GM18519 (cell line): ENCODE data around the gene FBN3.
"Not testable (repeated sequence)": the region's sequence is repeated elsewhere in the genome, so short reads cannot be mapped to it uniquely, and the experiment has no call there.

Experiments used
- ATAC-seq: cut with Tn5 transposase; IDR thresholded peaks from one replicate; pipeline ENCODE4 v1.9.1; 2021; ENCODE audit warnings: mild to moderate bottlenecking, moderate library complexity; ENCODE audit not compliant: unreplicated experiment, low FRiP score

FBN3 gene

DNA sequence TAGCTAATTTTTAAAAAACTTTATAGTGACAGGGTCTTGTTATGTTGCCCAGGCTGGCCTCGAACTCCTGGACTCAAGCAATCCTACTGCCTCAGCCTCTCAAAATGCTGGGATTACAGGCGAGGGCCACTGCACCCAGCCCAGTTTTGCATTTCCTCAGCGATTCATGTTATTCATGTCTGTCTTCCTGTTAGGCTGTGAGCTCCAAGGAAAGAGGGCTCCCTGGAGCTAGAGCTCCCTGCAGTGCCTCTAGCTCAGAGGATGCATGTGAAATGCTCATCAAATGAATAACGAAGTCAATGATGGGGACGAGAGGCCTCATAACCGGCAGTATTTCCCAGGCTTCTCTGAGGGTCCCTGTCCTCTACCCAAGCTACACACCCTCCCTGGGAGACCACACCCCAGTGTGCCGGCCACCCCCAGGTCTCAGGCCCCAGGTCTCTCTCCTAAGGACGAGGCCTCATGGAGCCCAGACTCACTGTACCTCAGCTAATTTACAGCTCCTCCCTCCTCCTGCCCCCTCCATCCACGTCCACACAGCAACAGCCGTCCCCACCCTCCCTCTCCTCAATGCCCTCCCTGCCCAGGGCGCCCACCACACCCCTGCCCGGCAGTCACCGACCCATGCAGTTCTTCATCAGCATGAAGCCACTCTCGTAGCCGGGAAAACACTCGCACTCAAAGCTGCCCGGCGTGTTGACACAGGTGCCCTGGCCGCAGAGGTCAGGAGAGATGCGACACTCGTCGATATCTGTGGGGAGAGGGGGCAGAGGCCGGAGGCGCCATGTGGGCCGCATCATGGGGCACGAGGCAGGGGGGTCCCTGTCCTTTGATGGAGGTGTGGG is 28.5 kb downstream of the FBN3 start:
- no peak for ATAC-seq

DNA sequence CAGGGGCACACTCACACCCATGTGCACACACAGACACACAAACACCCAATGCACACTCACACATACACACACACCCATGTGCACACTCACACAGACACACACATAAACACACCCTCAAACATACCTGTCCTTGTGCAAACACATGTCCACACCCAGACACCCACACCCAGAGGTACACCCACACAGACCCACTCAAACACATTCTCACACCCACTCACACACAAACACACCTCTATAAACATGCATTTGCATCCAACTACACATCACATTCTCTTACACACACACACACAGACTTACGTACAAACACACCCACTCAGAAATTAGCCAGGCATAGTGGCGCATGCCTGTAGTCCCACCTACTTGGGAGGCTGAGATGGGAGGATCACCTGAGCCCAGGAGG is 31.4 kb downstream of the FBN3 start:
- no peak for ATAC-seq

DNA sequence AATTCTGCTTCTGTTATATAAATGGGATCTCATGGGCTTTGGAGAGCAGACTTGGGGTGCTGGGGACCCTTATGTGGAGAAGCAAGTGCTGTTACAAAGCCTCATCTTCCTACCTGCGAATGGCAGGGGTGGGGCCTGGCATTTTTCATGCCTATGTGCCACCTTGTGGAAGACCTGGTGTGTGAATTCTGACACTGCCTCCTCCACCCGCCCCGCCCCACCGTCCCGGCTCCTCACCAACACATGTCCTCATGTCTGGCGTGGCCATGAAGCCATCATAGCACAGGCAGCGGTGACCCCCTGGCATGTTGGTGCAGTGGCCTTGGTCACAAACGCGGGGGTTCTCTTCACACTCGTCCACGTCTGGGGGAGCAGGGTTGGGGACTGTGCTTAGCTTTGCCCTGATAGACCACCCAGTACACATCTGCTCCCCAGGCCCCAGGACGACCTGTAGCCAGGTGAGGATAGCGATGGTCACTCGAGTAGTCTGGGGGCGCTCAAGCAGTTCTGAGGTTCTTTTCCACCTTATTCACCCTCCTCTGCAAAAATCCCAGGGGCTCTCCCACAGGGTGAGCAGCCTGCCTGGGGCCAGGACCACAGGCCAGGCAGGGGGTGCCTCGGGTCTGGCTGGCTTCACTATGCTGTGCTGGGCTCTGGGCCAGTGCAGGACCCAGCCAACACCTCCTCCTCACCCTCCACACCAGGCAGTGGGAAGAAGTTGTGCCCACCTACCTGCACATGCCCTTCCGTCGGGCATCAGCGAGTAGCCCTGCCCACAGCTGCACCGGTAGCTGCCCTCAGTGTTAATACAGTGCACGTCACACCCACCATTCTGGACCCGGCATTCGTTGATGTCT is 32.7 kb downstream of the FBN3 start:
- no peak for ATAC-seq

GRCh38 chr19:8115805-8116396 is 33.5 kb downstream of the FBN3 start:
- no peak for ATAC-seq

- ATAC-seq = no peak
These were observed 36.4 kb downstream of the FBN3 start for GRCh38 chr19:8113017-8113416.

DNA sequence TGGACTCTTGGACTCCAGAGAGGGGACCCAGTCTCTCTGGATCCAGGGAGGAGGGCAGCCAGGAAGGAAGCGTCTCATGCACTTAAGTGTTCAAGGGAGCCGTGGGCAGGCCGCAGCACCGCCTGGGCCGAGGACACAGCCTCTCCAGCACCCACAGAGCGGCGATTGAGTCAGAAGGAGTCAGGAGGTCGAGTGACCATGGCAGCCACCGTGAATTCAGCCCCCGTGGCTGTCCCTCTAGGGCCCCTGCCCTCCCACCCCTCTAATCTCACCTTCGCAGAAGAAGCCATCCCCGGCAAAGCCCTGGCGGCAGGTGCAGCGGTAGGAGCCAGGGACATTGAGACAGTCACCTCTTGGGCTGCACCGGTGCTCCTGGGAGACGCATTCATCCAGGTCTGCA is 38.0 kb downstream of the FBN3 start:
- ATAC-seq = no peak

- no peak for ATAC-seq
These were observed 38.5 kb downstream of the FBN3 start for GRCh38 chr19:8110931-8111330.

DNA sequence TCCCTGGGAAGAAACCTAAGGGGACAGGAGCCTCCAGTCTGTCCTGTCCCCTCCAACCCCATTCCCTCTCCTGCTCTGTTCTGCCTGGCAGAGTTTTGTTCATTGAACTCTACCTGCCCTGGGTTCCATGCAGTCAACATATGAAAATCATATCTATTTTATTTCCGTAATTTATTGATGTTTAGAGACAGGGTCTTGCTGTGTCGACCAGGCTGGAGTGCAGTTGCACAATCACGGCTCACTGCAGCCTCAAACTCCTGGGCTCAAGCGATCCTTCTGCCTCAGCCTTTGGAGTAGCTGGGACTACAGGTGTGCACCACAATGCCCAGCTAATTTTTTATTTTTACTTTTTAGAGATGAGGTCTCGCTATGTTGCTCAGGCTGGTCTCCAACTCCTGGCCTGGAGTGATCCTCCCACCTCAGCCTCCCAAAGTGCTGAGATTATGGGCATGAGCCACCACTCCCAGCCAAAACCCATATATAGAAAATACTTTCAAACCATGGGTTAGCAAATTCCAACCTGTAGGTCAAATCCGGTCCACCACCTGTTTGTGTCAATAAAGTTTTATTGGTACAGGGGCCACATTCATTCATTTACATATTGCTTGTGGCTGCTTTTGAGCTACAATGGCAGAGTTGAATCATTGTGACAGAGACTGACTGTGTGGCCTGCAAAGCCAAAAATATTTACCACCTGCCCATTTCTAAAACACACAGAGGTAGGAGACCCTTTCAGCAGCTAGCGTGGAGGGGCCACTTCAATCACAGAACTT is 39.3 kb downstream of the FBN3 start:
- ATAC-seq = no peak

DNA sequence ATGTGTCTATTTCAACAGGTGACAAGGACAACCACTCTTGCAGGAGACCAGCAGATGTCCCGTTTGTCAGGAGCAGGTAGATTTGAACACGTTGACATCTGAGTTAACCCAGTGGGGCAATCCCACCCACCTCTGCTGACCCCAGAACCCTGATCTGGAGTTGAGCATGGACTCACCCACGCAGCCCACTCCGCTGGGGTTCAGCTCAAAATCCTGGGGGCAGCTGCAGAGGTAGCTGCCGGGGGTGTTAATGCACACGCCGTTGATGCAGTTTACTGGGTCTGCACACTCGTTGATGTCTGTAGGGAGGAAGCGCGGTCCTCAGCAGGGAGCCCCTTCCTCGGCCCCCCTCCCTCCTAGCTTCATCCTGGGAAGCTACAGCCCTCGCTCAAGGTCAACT is 39.9 kb downstream of the FBN3 start:
- no peak for ATAC-seq

DNA sequence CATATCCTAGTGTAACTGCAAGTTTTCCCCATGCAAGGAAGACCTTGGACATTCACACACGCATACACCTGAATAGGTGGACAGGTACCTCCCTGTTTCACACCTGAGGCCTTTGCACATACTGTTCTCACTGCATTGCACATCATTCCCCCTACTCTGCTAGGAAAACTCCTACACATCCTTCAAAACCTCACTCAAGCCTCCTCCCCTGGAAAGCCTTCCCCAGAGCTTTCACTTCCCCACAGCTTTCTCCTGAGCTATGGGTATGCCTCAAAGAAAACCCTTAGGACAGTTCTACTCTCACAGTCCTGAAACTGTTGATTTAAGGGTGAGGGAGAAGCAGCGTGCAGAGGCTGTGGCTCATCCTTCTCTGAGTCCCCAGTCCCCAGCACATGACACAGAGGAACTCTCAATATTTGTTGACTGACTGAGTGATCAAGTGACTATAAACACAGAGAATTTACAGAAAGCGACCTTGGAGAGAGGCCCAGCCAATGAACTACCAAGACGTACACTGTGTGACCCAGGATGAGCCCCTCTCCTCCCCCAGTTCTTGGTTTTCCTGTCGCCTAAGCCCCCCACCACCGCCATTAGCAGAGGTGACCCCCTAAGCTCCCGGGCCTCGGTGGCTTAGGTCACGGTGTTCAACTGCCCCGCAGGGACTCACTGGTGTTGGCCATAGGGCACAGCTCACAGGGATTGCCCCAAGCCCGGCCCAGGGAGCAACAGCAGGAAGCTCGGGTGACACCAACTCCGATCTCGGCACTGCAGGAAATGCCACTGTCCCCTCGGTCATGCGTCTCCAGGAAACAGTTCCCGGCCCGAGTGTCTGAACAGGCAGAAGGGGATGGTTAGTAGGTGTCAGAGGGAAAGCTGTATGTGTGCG is 40.6 kb downstream of the FBN3 start:
- ATAC-seq = no peak

GRCh38 chr19:8107301-8107903 is 42.0 kb downstream of the FBN3 start:
- ATAC-seq = no peak

- no peak for ATAC-seq
These were observed 43.9 kb downstream of the FBN3 start for GRCh38 chr19:8105471-8105870.

GRCh38 chr19:8101910-8102309 is 47.5 kb downstream of the FBN3 start:
- not testable (repeated sequence) for ATAC-seq

DNA sequence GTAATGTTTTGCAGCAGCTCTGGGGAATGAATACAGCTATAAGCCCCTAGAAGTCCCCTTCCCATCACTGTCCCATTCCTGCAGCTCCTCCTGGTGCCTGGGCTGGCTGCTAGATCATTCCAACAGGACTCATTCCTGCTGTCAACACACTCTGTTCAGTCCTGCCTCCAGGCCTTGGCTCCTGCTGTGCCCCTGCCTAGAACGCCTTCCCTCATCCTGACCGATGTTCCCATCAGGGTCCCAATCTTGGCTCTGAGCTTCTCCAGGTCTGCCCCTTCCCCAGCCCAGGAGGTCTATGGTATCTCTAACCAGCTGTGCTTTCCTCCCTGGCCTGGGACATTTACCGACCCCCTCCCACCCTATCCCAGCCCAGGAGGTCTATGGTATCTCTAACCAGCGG is 48.1 kb downstream of the FBN3 start:
- no peak for ATAC-seq

GRCh38 chr19:8097681-8098567 is 51.5 kb downstream of the FBN3 start:
- ATAC-seq = no peak

GRCh38 chr19:8097198-8097597 is 52.2 kb downstream of the FBN3 start:
- ATAC-seq = no peak

DNA sequence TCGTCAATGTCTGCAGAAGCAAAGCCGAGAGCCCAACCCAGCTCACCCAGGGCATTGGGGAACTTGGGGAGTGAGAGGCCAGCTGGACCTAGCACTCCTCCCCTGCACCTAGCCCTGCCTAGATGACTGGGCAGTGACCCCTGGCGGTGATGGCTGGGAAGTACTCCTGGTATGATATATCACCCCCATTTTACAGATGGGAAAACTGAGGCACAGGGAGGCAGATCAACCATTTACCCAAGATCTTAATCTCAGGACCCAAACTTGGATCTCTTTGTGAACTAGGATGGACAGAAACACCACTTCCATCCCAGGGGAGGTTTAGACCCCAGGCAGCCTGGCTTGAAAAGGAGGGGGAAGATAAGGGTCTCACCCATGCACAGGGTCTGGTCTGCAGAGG is 53.3 kb downstream of the FBN3 start:
- no peak for ATAC-seq

DNA sequence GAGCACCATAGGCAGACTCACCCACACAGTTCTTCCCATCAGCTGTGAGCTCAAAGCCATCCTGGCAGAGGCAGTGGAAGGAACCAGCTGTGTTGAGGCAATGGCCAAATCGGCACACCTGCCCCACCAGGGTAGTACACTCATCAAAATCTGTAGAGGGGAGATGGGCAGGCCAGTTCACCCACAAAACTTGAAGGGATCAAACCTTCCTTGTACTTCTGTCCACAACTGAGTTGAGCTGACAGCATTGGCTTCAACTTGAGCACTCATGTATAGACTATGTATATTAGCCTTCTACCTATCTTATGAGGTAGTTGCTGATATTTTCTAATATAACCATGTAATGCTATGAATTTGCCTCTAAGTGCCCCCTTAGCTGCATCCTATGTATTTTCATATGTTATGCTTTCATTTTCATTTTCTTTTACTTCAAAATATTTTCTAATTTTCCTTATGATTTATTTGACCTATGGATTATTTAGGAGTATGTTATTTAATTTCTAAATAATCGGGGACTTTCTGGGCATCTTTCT is 54.0 kb downstream of the FBN3 start:
- ATAC-seq = no peak
